ENCODE measurements around the gene PHTF2.
A peak's percentile ranks its signal among the peaks of the same experiment; 100 is the strongest.
"Not testable (repeated sequence)": the region's sequence is repeated elsewhere in the genome, so short reads cannot be mapped to it uniquely, and the experiment has no call there.

The PHTF2 gene

GRCh38 chr7:77942431-77942830 is 143.9 kb downstream of the PHTF2 start:
- DNase-seq = peak; percentile 37 to 44

DNA sequence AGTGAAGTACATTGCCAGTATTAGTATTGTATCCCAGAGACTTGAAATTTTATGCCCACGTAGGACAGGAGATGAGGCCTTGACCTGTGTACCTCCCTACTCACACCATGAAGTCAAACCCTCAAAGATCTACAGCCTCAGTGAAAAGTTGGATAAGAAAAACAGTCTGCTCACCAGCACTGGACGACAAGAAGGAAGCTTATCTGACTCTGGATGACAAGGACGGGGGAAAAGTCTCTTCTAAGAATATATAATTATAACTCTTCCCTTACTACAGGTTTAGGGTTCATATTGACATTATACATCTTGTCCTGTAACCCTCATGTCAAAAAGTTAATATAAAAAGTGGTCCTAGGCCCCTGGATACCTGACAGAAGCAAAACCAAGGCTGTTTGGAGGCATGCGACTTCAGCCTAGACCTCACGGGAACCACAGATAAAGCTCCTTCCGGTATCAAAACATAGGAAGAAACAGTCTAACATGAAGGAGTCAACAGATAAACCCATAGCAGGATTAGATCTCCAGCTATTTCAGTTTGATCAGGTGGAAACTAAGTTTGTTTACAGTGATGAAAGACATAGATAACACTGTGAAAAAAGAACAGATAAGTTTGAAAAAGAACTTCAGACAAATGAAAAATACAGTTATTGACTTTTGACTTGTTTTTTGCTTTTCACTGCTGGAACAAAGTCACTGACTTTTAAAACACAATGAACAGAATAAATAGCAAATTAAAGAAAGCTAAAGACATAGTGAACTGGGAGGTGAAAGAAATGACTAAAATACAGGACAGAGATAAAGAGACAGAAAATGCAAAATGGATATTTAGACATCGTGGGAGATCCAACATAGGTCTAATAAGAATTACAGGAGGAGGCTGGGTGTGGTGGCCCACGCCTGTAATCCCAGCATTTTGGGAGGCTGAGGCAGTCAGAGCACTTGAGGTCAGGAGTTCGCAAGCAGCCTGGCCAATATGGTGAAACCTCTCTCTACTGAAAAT is 145.9 kb downstream of the PHTF2 start:
- no peak for DNase-seq

- no peak for DNase-seq
Measured at GRCh38 chr7:77950548-77950947, 152.0 kb downstream of the PHTF2 start.

GRCh38 chr7:77954773-77955555 is 156.4 kb downstream of the PHTF2 start:
- no peak for DNase-seq

GRCh38 chr7:77958436-77958835 is 159.9 kb downstream of the PHTF2 start:
- DNase-seq = no peak

- no peak for DNase-seq
Measured at GRCh38 chr7:77959080-77959479, 160.5 kb downstream of the PHTF2 start.

DNA sequence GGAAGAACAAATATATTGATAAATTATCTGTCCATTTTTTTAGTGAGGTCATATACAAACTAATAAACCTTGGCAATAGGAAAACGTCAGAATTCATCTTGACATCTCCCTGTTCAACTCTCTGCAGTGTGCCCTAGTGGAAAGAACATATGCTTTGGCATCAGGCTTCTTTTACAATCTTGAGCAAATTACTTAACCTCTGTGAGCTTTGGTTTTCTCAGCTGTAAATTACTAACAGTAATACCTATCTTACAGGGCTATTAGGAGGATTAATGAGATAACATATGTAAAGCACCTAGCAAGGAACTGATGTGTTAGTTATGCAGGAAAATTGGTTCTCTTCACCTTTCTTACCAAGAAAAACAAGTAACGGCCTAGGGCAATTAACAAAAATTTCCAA is 161.8 kb downstream of the PHTF2 start:
- no peak for DNase-seq

DNA sequence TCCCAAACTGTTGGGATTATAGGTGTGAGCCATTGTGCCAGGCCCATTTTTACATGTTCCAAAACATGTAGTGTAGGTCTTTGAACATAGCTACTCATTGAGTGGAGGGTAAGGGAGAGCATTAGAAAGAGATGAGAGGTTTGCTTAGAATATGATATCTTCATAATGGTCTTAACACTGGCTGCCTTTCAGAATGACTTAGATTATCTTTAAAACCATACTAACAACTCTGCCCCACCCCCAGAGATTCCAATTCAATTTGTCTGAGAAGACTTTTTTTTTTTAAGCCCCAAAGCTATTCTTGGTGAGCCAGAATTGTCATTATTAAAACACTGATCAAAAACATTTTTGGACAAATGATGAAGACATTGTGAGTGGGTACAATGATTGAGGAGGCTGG is 168.9 kb downstream of the PHTF2 start:
- no peak for DNase-seq

GRCh38 chr7:77971726-77972125 is 173.2 kb downstream of the PHTF2 start:
- DNase-seq = no peak

GRCh38 chr7:77975672-77976480 is 177.3 kb downstream of the PHTF2 start:
- no peak for DNase-seq

DNA sequence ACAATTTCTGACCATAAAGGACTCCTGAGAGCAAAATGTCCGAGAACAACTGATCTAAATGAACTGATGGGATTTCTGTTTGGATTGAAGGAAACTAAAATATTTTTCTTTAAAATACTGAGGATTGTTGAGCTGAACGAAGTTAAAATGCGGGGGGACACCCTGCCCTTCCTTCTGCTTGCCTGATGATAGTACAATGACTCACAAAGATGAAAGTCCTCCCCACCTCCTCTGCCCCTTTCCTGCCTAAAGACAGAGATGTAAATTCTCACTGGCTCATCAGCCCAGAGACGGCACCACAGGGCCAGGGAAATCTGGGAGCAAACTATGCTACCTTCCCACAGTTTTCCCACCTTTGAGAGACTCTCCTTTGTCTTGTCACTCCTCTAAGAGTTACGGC is 180.6 kb downstream of the PHTF2 start:
- no peak for DNase-seq

- DNase-seq = no peak
Measured at GRCh38 chr7:77980087-77980713, 181.6 kb downstream of the PHTF2 start.

GRCh38 chr7:77982926-77983550 is 184.5 kb downstream of the PHTF2 start:
- no peak for DNase-seq

GRCh38 chr7:77983973-77984372 is 185.4 kb downstream of the PHTF2 start:
- DNase-seq = no peak

- no peak for DNase-seq
Measured at GRCh38 chr7:77985232-77985973, 186.8 kb downstream of the PHTF2 start.

GRCh38 chr7:77985974-77986339 is 187.4 kb downstream of the PHTF2 start:
- DNase-seq = peak in 1 of 2 experiments; percentile 28

- peak in 1 of 2 experiments; percentile 31 for DNase-seq
Measured at GRCh38 chr7:77989981-77990566, 191.5 kb downstream of the PHTF2 start.

DNA sequence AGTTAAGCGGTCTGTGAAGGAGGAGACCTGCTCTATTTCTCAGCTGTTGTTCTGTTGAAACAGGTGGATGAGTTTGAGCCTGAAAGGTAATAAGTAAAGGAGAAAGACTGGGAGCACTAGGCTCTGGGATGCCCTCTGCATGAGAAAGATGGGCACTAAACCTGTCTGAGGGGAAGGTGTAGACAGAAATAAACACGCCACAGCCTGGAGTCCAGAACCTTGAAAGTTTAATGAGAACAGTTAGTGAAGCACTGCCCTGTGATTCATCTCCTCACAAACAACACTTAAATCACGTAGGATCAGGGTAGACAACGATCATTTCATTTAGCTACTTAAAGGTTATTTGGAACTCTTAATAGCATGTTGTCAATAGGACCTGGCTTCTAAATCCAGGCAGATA is 193.1 kb downstream of the PHTF2 start:
- no peak for DNase-seq

DNA sequence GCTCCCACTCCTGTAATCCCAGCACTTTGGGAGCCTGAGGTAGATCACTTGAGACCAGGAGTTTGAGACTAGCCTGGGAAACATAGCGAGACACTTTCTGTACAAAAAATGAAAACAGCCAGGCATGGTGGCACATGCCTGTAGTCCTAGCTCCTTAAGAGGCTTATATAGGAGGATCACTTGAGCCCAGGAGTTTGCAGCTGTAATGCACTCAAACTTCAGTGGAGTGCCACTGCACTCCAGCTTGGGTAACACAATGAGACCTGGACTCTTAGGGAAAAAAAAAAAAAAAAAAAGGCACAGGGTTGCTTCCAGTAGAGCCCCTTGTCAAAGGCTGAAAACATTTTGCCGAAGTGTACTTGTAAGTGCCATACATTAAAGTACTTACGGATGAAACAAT is 195.3 kb downstream of the PHTF2 start:
- no peak for DNase-seq

DNA sequence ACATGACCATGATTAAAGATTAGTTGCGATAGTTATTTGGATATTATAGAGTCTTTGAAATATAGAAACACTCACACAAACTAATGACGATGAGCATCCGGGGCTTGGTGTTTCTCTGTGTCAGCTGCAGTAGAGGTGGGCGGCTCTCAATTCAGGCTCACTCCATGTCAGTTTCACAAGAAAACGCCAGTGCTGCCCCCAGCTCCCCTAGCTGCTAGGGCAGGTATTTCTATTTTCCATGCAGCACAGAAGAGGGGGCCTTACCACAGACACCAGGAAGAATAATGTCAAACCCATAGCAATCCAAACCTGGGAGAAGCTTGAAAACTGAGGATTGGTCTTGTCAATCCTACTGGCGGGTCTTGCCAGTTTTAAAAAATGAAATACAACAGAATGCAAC is 197.1 kb downstream of the PHTF2 start:
- peak in 1 of 2 experiments; percentile 22 for DNase-seq

GRCh38 chr7:77999168-77999567 is 200.6 kb downstream of the PHTF2 start:
- not testable (repeated sequence) for DNase-seq

Measured in NCI-H526 (cell line).